HCT116 (cell line): Measurements from ENCODE around the gene TMEM82. TPM values are rescaled to one million over a fixed set of nuclear protein-coding genes. Genes with fewer than 3 reads are reported as not detected.
A peak's percentile ranks its signal among the peaks of the same experiment; 100 is the strongest.

ENCODE experiments used
- ATAC-seq: fragments of 200-7000 bp; cut with Tn5 transposase; 2 replicates; pipeline ENCODE4 v1.9.1; 2020; ENCODE audit warnings: mild to moderate bottlenecking, moderate library complexity
- BruUV-seq: library from RNA; stranded (reverse); fragments of 400-500 nt; replicated peaks from 2 replicates; lab custom pipeline; 2021; lab: Mats Ljungman, UMichigan
- CTCF ChIA-PET: fragments of 300-600 bp; sonication (Branson Sonifier 250); formaldehyde crosslinking; loops from one replicate; lab custom pipeline; 2021; ENCODE audit warnings: antibody characterized with exemption; lab: Charles Lee
- POLR2A ChIA-PET: fragments of 300-600, 350-600 bp; sonication (Branson Sonifier 250); formaldehyde crosslinking; loops from one replicate; lab custom pipeline; 2021; ENCODE audit warnings: antibody characterized with exemption; lab: Charles Lee
- RAD21 ChIA-PET, 2 experiments: fragments of 300-600 bp; sonication (Branson Sonifier 250); formaldehyde crosslinking; loops; one replicate each; lab custom pipeline; 2023; ENCODE audit warnings: low total read pairs in 2 of 2; ENCODE audit not compliant: uncharacterized antibody in 2 of 2, unreplicated experiment in 2 of 2, low non-redundant PET in 1 of 2; lab: Charles Lee
- DNase-seq: peaks from one replicate; pipeline ENCODE4 v3.0.0-alpha.2; 2010; ENCODE audit warnings: low read depth, low spot score
- H2AFZ ChIP-seq: fragments of 200-600 bp; shearing (Covaris generic), sonication (generic); 2 replicates; pipeline ENCODE4 v1.6.1; 2017; ENCODE audit warnings: low read depth, mixed run types, mixed read lengths, antibody characterized with exemption, low read length; ENCODE audit not compliant: poor library complexity, severe bottlenecking
- H3K27ac ChIP-seq: 2 replicates; pipeline ENCODE4 v1.5.1; 2012; ENCODE audit warnings: low read depth, low read length
- H3K27me3 ChIP-seq: fragments of 200-600 bp; sonication (generic); 2 replicates; pipeline ENCODE4 v1.6.1; 2016; ENCODE audit warnings: mixed run types, low read length, mixed read lengths; ENCODE audit not compliant: insufficient read depth
- H3K36me3 ChIP-seq, 2 experiments: fragments of 200-500 bp in 1 of 2; fragments of 200-600 bp in 1 of 2; sonication (Bioruptor generic) in 1 of 2; sonication (generic) in 1 of 2; 2 replicates each; pipeline versions ENCODE4 v1.5.1 to v1.6.1; 2014 to 2016; ENCODE audit warnings: low read length in 2 of 2, inconsistent platforms in 1 of 2, mixed read lengths in 1 of 2, mixed run types in 1 of 2; ENCODE audit not compliant: insufficient read depth in 2 of 2, control insufficient read depth in 1 of 2
- H3K4me1 ChIP-seq, 2 experiments: fragments of 200-600 bp in 1 of 2; sonication (generic) in 1 of 2; 2 replicates each; pipeline versions ENCODE4 v1.5.1 to v1.6.1; 2012 to 2017; ENCODE audit warnings: low read length in 2 of 2, inconsistent platforms in 1 of 2, mild to moderate bottlenecking in 1 of 2, mixed read lengths in 1 of 2, mixed run types in 1 of 2, moderate library complexity in 1 of 2; ENCODE audit not compliant: insufficient read depth in 2 of 2, control insufficient read depth in 1 of 2
- H3K4me2 ChIP-seq: fragments of 200-600 bp; sonication (generic); 2 replicates; pipeline ENCODE4 v1.6.1; 2017; ENCODE audit warnings: mixed run types, low read length, mixed read lengths
- H3K4me3 ChIP-seq, 2 experiments: fragments of 200-600 bp in 1 of 2; sonication (generic) in 1 of 2; replicated peaks in 1 of 2; 2 replicates each; pipeline ENCODE4 v1.5.1; 2011 to 2016; ENCODE audit warnings: low read length in 2 of 2, control low read depth in 1 of 2, low read depth in 1 of 2, mild to moderate bottlenecking in 1 of 2, mixed read lengths in 1 of 2, mixed run types in 1 of 2
- H3K79me2 ChIP-seq: fragments of 200-600 bp; sonication (generic); 2 replicates; pipeline ENCODE4 v1.6.1; 2017; ENCODE audit warnings: mild to moderate bottlenecking, mixed run types, low read length, moderate library complexity, mixed read lengths; ENCODE audit not compliant: insufficient read depth
- H3K9ac ChIP-seq: fragments of 200-600 bp; sonication (generic); 2 replicates; pipeline ENCODE4 v1.6.1; 2016; ENCODE audit warnings: low read length, mixed read lengths
- H3K9me2 ChIP-seq: fragments of 200-600 bp; sonication (generic), shearing (Covaris generic); 2 replicates; pipeline ENCODE4 v1.6.1; 2017; ENCODE audit warnings: mixed run types, mild to moderate bottlenecking, moderate library complexity; ENCODE audit not compliant: insufficient read depth
- H3K9me3 ChIP-seq, 2 experiments: fragments of 200-500 bp in 1 of 2; fragments of 200-600 bp in 1 of 2; sonication (Bioruptor generic) in 1 of 2; sonication (generic) in 1 of 2; 2 replicates each; pipeline ENCODE4 v1.6.1; 2014 to 2017; ENCODE audit warnings: low read length in 2 of 2, mixed read lengths in 2 of 2, inconsistent platforms in 1 of 2, low read depth in 1 of 2, mild to moderate bottlenecking in 1 of 2, mixed run types in 1 of 2, moderate library complexity in 1 of 2; ENCODE audit not compliant: control insufficient read depth in 1 of 2, insufficient read depth in 1 of 2
- H4K20me1 ChIP-seq: fragments of 200-600 bp; sonication (generic), shearing (Covaris generic); 2 replicates; pipeline ENCODE4 v1.6.1; 2017; ENCODE audit warnings: mixed run types, mild to moderate bottlenecking, moderate library complexity; ENCODE audit not compliant: insufficient read depth
- CEBPB ChIP-seq: IDR thresholded peaks from 2 replicates; pipeline ENCODE4 v1.6.1; 2012; ENCODE audit warnings: low read depth
- ELF1 ChIP-seq: IDR thresholded peaks from 2 replicates; pipeline ENCODE4 v1.6.1; 2012; ENCODE audit warnings: low read depth, borderline replicate concordance
- EZH2phosphoT487 ChIP-seq: fragments of 200-600 bp; IDR thresholded peaks from 2 replicates; pipeline ENCODE4 v1.6.1; 2018; ENCODE audit warnings: antibody characterized with exemption, borderline replicate concordance
- JUND ChIP-seq: IDR thresholded peaks from 2 replicates; pipeline ENCODE4 v1.6.1; 2012
- POLR2AphosphoS5 ChIP-seq: IDR thresholded peaks from 2 replicates; pipeline ENCODE4 v1.6.1; 2011; ENCODE audit warnings: mild to moderate bottlenecking, low read depth, low read length, moderate library complexity
- SP1 ChIP-seq: IDR thresholded peaks from 2 replicates; pipeline ENCODE4 v1.6.1; 2012; ENCODE audit warnings: low read depth
- ZBTB33 ChIP-seq: IDR thresholded peaks from 2 replicates; pipeline ENCODE4 v1.6.1; 2011; ENCODE audit warnings: mild to moderate bottlenecking, low read length, moderate library complexity; ENCODE audit not compliant: insufficient replicate concordance; ENCODE audit errors: extremely low read depth
- ZFX ChIP-seq: fragments of 450-650 bp; IDR thresholded peaks from 2 replicates; pipeline ENCODE4 v1.6.1; 2017
- intact Hi-C: fragments of 100-400 bp; cut with micrococcal nuclease; formaldehyde crosslinking; loops from 2 replicates; pipeline ENCODE4 v1.10.0; 2022
- total RNA-seq: library from RNA; stranded (reverse); gene quantifications from one replicate; pipeline ENCODE4 v1.2.1, GENCODE V29; 2021; ENCODE audit not compliant: unreplicated experiment

The TMEM82 gene
- total RNA-seq, 1 experiment from 2014 or later = not detected

GRCh38 chr1:15736038-15736891, 6.0 kb upstream of the TMEM82 start, which contains the start of gene SLC25A34:
Gene SLC25A34 (plus strand): TSS chr1:15736258. CDS start chr1:15736486, 228 bp downstream.
- no peak within 1 kb of the TSS for H3K4me3 ChIP-seq
- ATAC-seq (peak; percentile 44), DNase-seq (no peak)
- no peaks in the 10 kb centered on the region for H3K79me2 ChIP-seq
- POLR2A ChIA-PET = no interaction called here
- H3K9me2 ChIP-seq = no peaks in the 10 kb centered on the region
- H3K27me3 ChIP-seq = no peaks in the 10 kb centered on the region
- no TSS peak for BruUV-seq
- no peak within 1 kb of the TSS for H3K9ac ChIP-seq
- no peak within 1 kb of the TSS for H2AFZ ChIP-seq
- no peaks in the 10 kb centered on the region for H4K20me1 ChIP-seq
- RAD21 ChIA-PET = no interaction called here
- no peaks in the 10 kb centered on the region for H3K9me3 ChIP-seq
- intact Hi-C loops = no loop called here
- H3K27ac ChIP-seq = no peak within 1 kb of the TSS
- no peak for TF ChIP-seq ZBTB33
- TF ChIP-seq SP1 = no peak
- no peak for TF ChIP-seq ZFX
- TF ChIP-seq ELF1 = no peak
- no peak for TF ChIP-seq EZH2phosphoT487
- no peak for TF ChIP-seq POLR2AphosphoS5
- no peak for TF ChIP-seq CEBPB
- no peak for TF ChIP-seq JUND
- no peak within 1 kb of the TSS for H3K4me2 ChIP-seq
- H3K4me1 ChIP-seq = peaks cover 0 to 3% of the 10 kb centered on the region in 2 experiments; a peak in 1 of 4 replicates
- CTCF ChIA-PET = no interaction called here
- peaks cover 0 to 5% of the 10 kb centered on the region in 2 experiments; a peak in 1 of 4 replicates for H3K36me3 ChIP-seq
